Measurements from ENCODE around the gene MIEF2. TPM values are rescaled to one million over a fixed set of nuclear protein-coding genes. Genes with fewer than 3 reads are reported as not detected.

MIEF2 gene
- total RNA-seq, 1 donor from 2014 or later = 18.4 TPM

DNA sequence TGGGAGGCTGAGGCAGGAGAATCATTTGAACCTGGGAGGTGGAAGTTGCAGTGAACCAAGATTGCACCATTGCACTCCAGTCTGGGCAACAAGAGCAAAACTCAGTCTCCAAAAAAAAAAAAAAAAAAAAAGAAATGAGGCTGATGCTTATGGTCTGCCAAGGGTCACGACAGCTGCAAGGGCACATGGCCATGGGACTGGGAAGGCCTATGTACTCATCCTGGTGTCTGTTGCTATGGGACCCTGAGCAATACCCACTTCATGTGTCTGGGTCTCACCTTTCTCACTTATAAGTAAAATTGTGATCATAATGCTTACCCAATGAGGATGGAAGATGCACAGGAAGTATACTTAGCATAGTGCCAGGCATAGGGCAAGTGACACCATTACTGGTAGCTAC, 16.6 kb downstream of the MIEF2 start:
- TF ChIP-seq POLR2A (IDR thresholded peaks at IDR 0.05) = no peak
- TF ChIP-seq, protein P1, sequence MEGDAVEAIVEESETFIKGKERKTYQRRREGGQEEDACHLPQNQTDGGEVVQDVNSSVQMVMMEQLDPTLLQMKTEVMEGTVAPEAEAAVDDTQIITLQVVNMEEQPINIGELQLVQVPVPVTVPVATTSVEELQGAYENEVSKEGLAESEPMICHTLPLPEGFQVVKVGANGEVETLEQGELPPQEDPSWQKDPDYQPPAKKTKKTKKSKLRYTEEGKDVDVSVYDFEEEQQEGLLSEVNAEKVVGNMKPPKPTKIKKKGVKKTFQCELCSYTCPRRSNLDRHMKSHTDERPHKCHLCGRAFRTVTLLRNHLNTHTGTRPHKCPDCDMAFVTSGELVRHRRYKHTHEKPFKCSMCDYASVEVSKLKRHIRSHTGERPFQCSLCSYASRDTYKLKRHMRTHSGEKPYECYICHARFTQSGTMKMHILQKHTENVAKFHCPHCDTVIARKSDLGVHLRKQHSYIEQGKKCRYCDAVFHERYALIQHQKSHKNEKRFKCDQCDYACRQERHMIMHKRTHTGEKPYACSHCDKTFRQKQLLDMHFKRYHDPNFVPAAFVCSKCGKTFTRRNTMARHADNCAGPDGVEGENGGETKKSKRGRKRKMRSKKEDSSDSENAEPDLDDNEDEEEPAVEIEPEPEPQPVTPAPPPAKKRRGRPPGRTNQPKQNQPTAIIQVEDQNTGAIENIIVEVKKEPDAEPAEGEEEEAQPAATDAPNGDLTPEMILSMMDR (IDR thresholded peaks at IDR 0.05) = no peak
- TF ChIP-seq POLR2AphosphoS5 (IDR thresholded peaks at IDR 0.05; ENCODE audit: insufficient read depth in 1 of 2, low read depth in 1 of 2) = no peak
- intact Hi-C loops (cut with DNase I) = no loop called here
- Histone ChIP-seq H3K4me3 (no peak overlapping the region), H3K9me3 (no peaks in the 10 kb centered on the region), H3K27ac (no peak overlapping the region), H3K36me3 (peaks cover 0 to 73% of the 10 kb centered on the region in 2 donors), H3K27me3 (no peaks in the 10 kb centered on the region), H3K4me1 (no peaks in the 10 kb centered on the region)
- DNase-seq (ENCODE audit: extremely low spot score in 2 of 2) = no peak

DNA sequence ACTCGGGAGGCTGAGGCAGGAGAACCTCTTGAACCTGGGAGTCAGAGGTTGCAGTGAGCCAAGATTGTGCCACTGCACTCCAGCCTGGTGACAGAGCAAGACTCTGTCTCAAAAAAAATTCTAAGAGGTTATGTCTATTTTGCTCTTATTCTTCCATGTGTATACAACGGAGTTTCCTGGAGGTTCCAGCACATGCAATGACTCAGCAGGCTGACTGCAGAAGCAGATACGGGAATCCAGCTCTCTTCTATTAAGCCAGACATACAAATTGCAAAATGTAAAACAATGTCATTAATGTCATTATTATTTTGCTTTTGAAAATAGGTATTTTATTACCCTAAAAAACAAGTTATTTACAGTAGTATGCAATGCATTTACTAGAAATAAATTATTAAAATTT, 18.4 kb downstream of the MIEF2 start:
- no peaks in the 10 kb centered on the region for H3K27me3 ChIP-seq
- no peak overlapping the region for H3K4me3 ChIP-seq
- H3K36me3 ChIP-seq = peaks cover 0 to 83% of the 10 kb centered on the region in 2 donors
- H3K27ac ChIP-seq = no peak overlapping the region
- no peak for DNase-seq (ENCODE audit: extremely low spot score in 2 of 2)
- TF ChIP-seq, protein P1 (IDR thresholded peaks at IDR 0.05) = no peak
- TF ChIP-seq POLR2A (IDR thresholded peaks at IDR 0.05) (no peak), POLR2AphosphoS5 (IDR thresholded peaks at IDR 0.05; ENCODE audit: insufficient read depth in 1 of 2, low read depth in 1 of 2) (no peak)
- H3K4me1 ChIP-seq = no peaks in the 10 kb centered on the region
- intact Hi-C loops (cut with DNase I) = no loop called here
- H3K9me3 ChIP-seq = no peaks in the 10 kb centered on the region

DNA sequence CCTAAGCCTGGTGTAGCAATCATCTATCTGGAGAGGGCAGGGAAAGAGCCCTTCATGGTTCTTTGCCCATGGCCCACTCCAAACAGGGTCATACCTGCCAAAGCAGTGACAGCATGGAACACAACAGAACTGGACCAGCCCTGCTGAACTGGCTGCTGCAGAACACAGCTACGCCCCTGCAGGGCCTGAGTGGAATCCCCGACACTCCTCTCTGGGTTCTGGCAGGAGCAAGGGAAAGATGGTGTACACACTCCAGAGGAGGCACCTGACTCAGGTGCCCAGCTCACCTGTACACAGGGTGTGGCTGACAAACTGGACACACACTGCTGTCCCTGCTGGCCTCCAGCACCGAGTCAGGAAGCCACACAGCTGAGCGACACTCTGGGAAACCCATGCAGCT, 19.8 kb downstream of the MIEF2 start:
- intact Hi-C loops (cut with DNase I) = no loop called here
- H3K27ac ChIP-seq = no peak overlapping the region
- no peak overlapping the region for H3K4me3 ChIP-seq
- no peaks in the 10 kb centered on the region for H3K9me3 ChIP-seq
- no peaks in the 10 kb centered on the region for H3K27me3 ChIP-seq
- H3K36me3 ChIP-seq = peaks cover 0 to 82% of the 10 kb centered on the region in 2 donors
- no peaks in the 10 kb centered on the region for H3K4me1 ChIP-seq
- TF ChIP-seq, protein P1 (IDR thresholded peaks at IDR 0.05) = no peak
- TF ChIP-seq POLR2AphosphoS5 (IDR thresholded peaks at IDR 0.05; ENCODE audit: insufficient read depth in 1 of 2, low read depth in 1 of 2) (no peak), POLR2A (IDR thresholded peaks at IDR 0.05) (no peak)
- no peak for DNase-seq (ENCODE audit: extremely low spot score in 2 of 2)

DNA sequence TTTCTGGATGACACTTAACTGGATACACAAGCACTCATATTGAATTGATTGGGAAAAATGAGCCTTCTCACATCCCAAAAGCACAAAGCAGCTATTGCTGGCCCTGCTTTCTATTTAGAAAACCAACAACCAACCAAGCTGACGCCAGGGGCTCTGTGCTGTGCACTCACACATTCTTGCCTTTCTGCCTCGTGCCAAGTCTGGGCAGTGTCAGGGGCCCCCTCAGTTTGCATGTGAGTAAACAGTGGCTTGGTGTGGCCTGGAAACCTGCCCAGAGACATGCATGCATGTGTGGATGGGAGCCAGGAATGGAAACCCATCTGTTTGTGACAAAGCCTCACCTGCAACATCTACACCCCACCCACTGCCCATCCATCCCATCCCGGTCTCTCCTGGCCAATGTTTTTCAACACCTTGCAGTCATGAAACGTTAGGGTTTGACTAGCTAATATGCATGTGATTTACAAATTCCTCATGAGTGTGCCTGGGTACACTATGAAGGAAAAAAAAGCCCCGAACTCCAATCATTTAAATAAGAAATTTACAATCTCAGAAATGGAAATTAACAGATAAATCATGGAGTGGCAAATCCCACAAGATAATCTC, 20.4 kb downstream of the MIEF2 start:
- no peaks in the 10 kb centered on the region for H3K9me3 ChIP-seq
- H3K27ac ChIP-seq = no peak overlapping the region
- H3K4me3 ChIP-seq = no peak overlapping the region
- H3K36me3 ChIP-seq = peaks cover 0 to 86% of the 10 kb centered on the region in 2 donors
- intact Hi-C loops (cut with DNase I) = no loop called here
- TF ChIP-seq, protein P1 (IDR thresholded peaks at IDR 0.05) = no peak
- no peak for TF ChIP-seq POLR2AphosphoS5 (IDR thresholded peaks at IDR 0.05; ENCODE audit: insufficient read depth in 1 of 2, low read depth in 1 of 2)
- TF ChIP-seq POLR2A (IDR thresholded peaks at IDR 0.05) = no peak
- no peaks in the 10 kb centered on the region for H3K4me1 ChIP-seq
- no peaks in the 10 kb centered on the region for H3K27me3 ChIP-seq
- DNase-seq (ENCODE audit: extremely low spot score in 2 of 2) = no peak

DNA sequence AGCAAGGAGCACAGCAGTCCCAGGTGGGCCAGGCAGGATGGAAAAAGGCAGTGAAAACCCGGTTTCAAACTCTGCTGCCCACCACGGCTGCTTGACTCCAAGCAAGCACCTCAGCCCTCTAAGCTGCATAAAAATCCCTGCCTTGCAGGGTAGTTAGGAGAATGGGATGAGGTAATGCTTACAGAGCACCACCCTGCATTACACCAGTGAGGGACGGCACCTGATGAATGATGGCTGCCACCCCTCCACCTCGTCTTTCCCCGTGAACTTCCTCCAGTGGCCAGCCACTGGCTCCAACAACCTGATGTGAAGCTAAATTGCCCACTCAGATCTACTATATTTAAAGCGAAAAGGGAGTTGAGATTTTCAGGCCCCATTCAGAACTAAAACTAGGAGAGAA, 21.3 kb downstream of the MIEF2 start:
- H3K27ac ChIP-seq = no peak overlapping the region
- H3K9me3 ChIP-seq = no peaks in the 10 kb centered on the region
- no peak for DNase-seq (ENCODE audit: extremely low spot score in 2 of 2)
- no peak overlapping the region for H3K4me3 ChIP-seq
- H3K36me3 ChIP-seq = peaks cover 0 to 80% of the 10 kb centered on the region in 2 donors
- intact Hi-C loops (cut with DNase I) = no loop called here
- TF ChIP-seq POLR2A (IDR thresholded peaks at IDR 0.05) (no peak), POLR2AphosphoS5 (IDR thresholded peaks at IDR 0.05; ENCODE audit: insufficient read depth in 1 of 2, low read depth in 1 of 2) (no peak)
- TF ChIP-seq, protein P1 (IDR thresholded peaks at IDR 0.05) = no peak
- no peaks in the 10 kb centered on the region for H3K27me3 ChIP-seq
- no peaks in the 10 kb centered on the region for H3K4me1 ChIP-seq
